Endometrium (tissue), 2 donors: ENCODE data around the gene GJA9.

Experiments
- FAIRE-seq: peaks from 2 replicates; lab custom pipeline; 2012; peaks lifted over from hg19 to GRCh38; lab: Jason Lieb, UNC
- donor health status: control.
- donor health status: control.

The GJA9 gene

GRCh38 chr1:38831731-38832369 lies 49.5 kb downstream of the GJA9 start:
- FAIRE-seq: no peak

DNA sequence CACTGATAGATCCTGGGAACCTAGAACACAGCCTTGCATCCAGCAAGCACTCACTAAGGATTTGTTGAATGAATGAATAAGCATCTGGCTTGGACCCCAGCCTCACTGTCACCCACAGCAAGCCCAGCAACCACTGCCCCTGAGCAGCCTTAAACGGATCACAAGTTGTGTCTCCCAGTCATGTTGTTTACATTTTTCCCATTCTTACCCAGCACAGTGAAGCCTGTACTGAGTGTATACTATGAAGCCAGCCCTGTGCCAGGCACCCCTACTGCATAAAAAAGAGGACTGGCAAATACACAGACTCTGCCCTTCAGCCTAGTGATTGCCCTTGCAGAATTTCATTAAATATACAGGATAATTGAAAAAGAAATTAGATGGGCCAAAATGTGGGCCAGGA lies 52.0 kb downstream of the GJA9 start:
- FAIRE-seq: no peak

DNA sequence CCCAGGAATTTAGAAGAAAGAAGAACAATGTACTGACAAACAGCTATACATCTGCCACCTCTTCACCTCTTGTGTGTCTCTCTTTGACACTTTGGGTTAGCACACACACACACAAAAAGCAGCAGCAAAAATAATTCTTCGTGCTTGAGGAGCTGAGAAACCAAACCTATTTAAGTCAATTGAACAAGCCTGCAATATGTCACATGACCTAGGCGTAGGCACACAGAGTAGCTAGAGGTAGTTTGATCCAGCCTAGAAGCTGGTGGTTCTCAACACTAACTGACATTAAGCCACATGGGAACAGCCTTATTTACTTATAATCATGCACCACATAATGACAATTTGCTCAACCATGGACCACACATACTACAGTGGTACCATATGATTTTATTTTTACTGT lies 54.1 kb downstream of the GJA9 start:
- FAIRE-seq: no peak

- no peak for FAIRE-seq
Observed at GRCh38 chr1:38826886-38827285, 54.5 kb downstream of the GJA9 start.

- no peak for FAIRE-seq
Observed at GRCh38 chr1:38826262-38826661, 55.1 kb downstream of the GJA9 start.
